K562 (cell line): ENCODE results near the gene ADD1. TPM values are rescaled to one million over a fixed set of nuclear protein-coding genes. Genes with fewer than 3 reads are reported as not detected.
A peak's percentile ranks its signal among the peaks of the same experiment; 100 is the strongest.

Source experiments
- CREB1 ChIP-seq, 2 experiments: sonication (generic) in 1 of 2; formaldehyde crosslinking in 1 of 2; IDR thresholded peaks; 2 replicates each; pipeline versions ENCODE4 v1.6.1 to v1.8.0; 2012 to 2022; ENCODE audit warnings: inconsistent platforms in 1 of 2, mild to moderate bottlenecking in 1 of 2, missing genetic modification reagents in 1 of 2, moderate library complexity in 1 of 2
- ELF2 ChIP-seq: fragments of 250-450 bp; sonication (Bioruptor Pico); IDR thresholded peaks from 2 replicates; pipeline ENCODE4 v1.5.0; 2021; ENCODE audit warnings: mild to moderate bottlenecking
- FIP1L1 ChIP-seq: fragments of 200-400 bp; formaldehyde crosslinking; IDR thresholded peaks from 2 replicates; pipeline ENCODE4 v1.6.1; 2018; ENCODE audit warnings: mild to moderate bottlenecking, low read depth, low read length; ENCODE audit not compliant: poor library complexity, severe bottlenecking
- FOSL1 ChIP-seq: fragments of 200-800 bp; sonication (Bioruptor generic); conservative IDR thresholded peaks from 2 replicates; pipeline ENCODE4 v1.6.1; 2016; ENCODE audit warnings: missing genetic modification characterization, missing compliant biosample characterization
- HOMEZ ChIP-seq: fragments of 250-450 bp; sonication (Bioruptor Pico); IDR thresholded peaks from 2 replicates; pipeline ENCODE4 v1.4.0; 2020; ENCODE audit warnings: mild to moderate bottlenecking, moderate library complexity
- KDM5B ChIP-seq: fragments of 200-600 bp; sonication (generic); IDR thresholded peaks from 2 replicates; pipeline ENCODE4 v1.6.1; 2012; ENCODE audit warnings: low read depth, mild to moderate bottlenecking, moderate library complexity, low read length, control low read depth, inconsistent platforms; ENCODE audit not compliant: insufficient replicate concordance
- PHB ChIP-seq: fragments of 250-450 bp; sonication (Bioruptor Pico); IDR thresholded peaks from 2 replicates; pipeline ENCODE4 v1.5.0; 2021
- POLR3G ChIP-seq: IDR thresholded peaks from 2 replicates; pipeline ENCODE4 v1.6.1; 2011; ENCODE audit not compliant: insufficient read length, insufficient replicate concordance; ENCODE audit errors: extremely low read depth
- PRDM10 ChIP-seq: fragments of 450-650 bp; IDR thresholded peaks from 2 replicates; pipeline ENCODE4 v1.6.1; 2018; ENCODE audit not compliant: partially characterized antibody
- SMARCA5 ChIP-seq: fragments of 450-650 bp; IDR thresholded peaks from 2 replicates; pipeline ENCODE4 v1.6.1; 2016
- SMARCB1 ChIP-seq: IDR thresholded peaks from 2 replicates; pipeline ENCODE4 v1.6.1; 2011; ENCODE audit warnings: improper control_type of control experiment, low read depth; ENCODE audit not compliant: insufficient read length
- SP1 ChIP-seq: sonication (generic); formaldehyde crosslinking; IDR thresholded peaks from 2 replicates; pipeline ENCODE4 v1.8.1; 2022; ENCODE audit warnings: mild to moderate bottlenecking, missing genetic modification reagents
- TCF7 ChIP-seq: sonication (generic); IDR thresholded peaks from 2 replicates; pipeline ENCODE4 v1.6.1; 2016; ENCODE audit warnings: antibody characterized with exemption, borderline replicate concordance
- XRCC5 ChIP-seq: fragments of 200-400 bp; formaldehyde crosslinking; IDR thresholded peaks from 2 replicates; pipeline ENCODE4 v1.6.1; 2017; ENCODE audit warnings: low read depth, mild to moderate bottlenecking, low read length
- ZNF217 ChIP-seq: sonication (generic); formaldehyde crosslinking; IDR thresholded peaks from 2 replicates; pipeline ENCODE4 v1.8.0; 2022; ENCODE audit warnings: mild to moderate bottlenecking, missing genetic modification reagents
- ZNF431 ChIP-seq: sonication (generic); formaldehyde crosslinking; IDR thresholded peaks from 2 replicates; pipeline ENCODE4 v1.8.0; 2022; ENCODE audit warnings: mild to moderate bottlenecking, missing genetic modification reagents
- ZNF76 ChIP-seq: fragments of 250-450 bp; sonication (Bioruptor Pico); IDR thresholded peaks from 2 replicates; pipeline ENCODE4 v1.4.0; 2020; ENCODE audit warnings: mild to moderate bottlenecking, moderate library complexity, borderline replicate concordance
- polyA plus RNA-seq, 8 experiments: library from polyadenylated mRNA; depleted of rRNA in 4 of 8; stranded (reverse) in 5 of 8; unstranded in 3 of 8; fragments of >200 nt; fragmentation: Nextera tagmentation in 2 of 8; fragmentation: Illumina TruSeq in 1 of 8; extraction: Ambion mirVana in 2 of 8; extraction: Trizol in 1 of 8; gene quantifications; 2 replicates each; pipeline versions ENCODE4 v1.2.1 to v1.2.3, GENCODE V29; 2011 to 2014; ENCODE audit warnings: inconsistent platforms in 1 of 8, missing spikeins in 1 of 8
- total RNA-seq, 7 experiments: library from RNA; depleted of rRNA in 6 of 7; stranded (reverse); fragments of >200 nt in 6 of 7; fragmentation: Illumina TruSeq in 2 of 7; extraction: Trizol in 2 of 7; gene quantifications; 2 replicates each; pipeline versions ENCODE4 v1.2.1 to v1.2.3, GENCODE V29; 2011 to 2021; ENCODE audit warnings: low replicate concordance in 1 of 7

ADD1 gene
- total and polyA plus RNA-seq, 9 of the 15 experiments (the other 6 are each of a cell fraction or from before 2014, with no cell fraction given), result 17.5 to 153 (median 74.0) TPM

GRCh38 chr4:2962614-2963174, 119.0 kb downstream of the ADD1 start (continued):
- TF ChIP-seq PRDM10 (peak; percentile 79), KDM5B (no peak), FIP1L1 (no peak), ZNF76 (peak; percentile 65; the same call in 1 of the 2 replicates), SMARCB1 (no peak), PHB (CRISPR knock-in tag) (no peak), FOSL1 (peak; percentile 35; the same call in 1 of the 2 replicates), ZNF217 (CRISPR knock-in tag) (no peak), HOMEZ (CRISPR knock-in tag) (no peak), SMARCA5 (no peak), ZNF431 (CRISPR knock-in tag) (no peak), POLR3G (no peak), ELF2 (CRISPR knock-in tag) (no peak), TCF7 (0 out of 2 replicates have a peak, but pooled peaks have one; percentile 25), XRCC5 (0 out of 2 replicates have a peak, but pooled peaks have one; percentile 2), SP1 (CRISPR knock-in tag) (peak; percentile 66; the same call in 1 of the 2 replicates), CREB1 (IDR thresholded peaks at IDR 0.05) (peak; percentile 37; the same call in 1 of the 2 replicates), CREB1 (CRISPR knock-in tag; IDR thresholded peaks at IDR 0.05) (no peak; the same call in 1 of the 2 replicates)
